ENCODE results near the gene PGP.

The PGP gene

DNA sequence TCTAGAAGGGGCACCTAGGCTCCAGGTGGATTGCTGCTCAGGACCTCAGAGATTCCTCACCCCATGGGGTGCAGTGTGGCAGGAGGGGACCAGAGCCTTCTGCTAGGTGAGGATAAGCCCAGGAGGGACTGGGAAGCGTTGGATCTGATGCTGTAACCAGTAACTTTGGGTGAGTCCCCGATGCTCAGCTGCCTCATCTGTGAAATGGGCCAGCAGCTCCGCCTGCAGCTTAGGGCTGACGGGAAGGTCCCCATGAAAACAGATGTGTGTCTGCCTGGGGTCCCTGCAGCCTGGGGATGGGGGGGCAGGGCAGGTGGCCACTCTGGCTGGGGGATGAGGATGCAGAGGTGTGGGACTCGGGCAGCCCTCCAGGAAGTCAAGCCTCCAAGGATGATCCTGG, 15.5 kb downstream of the PGP start:
- H3K27ac ChIP-seq (ENCODE audit: low read depth, low read length), result no peak overlapping the region
- no peak overlapping the region for H4K8ac ChIP-seq (ENCODE audit: low read depth, low read length)
- H2AFZ ChIP-seq (ENCODE audit: insufficient read depth, low read length, poor library complexity), result no peak overlapping the region
- no peak overlapping the region for H2BK120ac ChIP-seq (ENCODE audit: insufficient read depth, low read length, poor library complexity)
- no peak overlapping the region for H3K4ac ChIP-seq (ENCODE audit: low read depth, low read length)
- no peak overlapping the region for H2BK12ac ChIP-seq (ENCODE audit: low read length)
- H3K4me3 ChIP-seq (ENCODE audit: low read depth, low read length), result no peak overlapping the region
- H3K79me2 ChIP-seq (ENCODE audit: control insufficient read depth, insufficient read depth, low read length, poor library complexity), result no peaks in the 10 kb centered on the region
- H3K4me1 ChIP-seq (ENCODE audit: control insufficient read depth in 1 of 2, insufficient read depth in 2 of 2, low read length in 2 of 2), result no peaks in the 10 kb centered on the region
- no peak overlapping the region for H3K23ac ChIP-seq (ENCODE audit: low read length)
- H2AK5ac ChIP-seq (ENCODE audit: low read length), result no peak overlapping the region
- no peak overlapping the region for H4K91ac ChIP-seq (ENCODE audit: low read depth, low read length)
- DNase-seq, result no peak
- H3K36me3 ChIP-seq (ENCODE audit: control insufficient read depth in 1 of 2, insufficient read depth in 2 of 2, low read length in 2 of 2), result no peaks in the 10 kb centered on the region
- H4K12ac ChIP-seq (ENCODE audit: low read depth, low read length), result no peak overlapping the region
- no peaks in the 10 kb centered on the region for H3K79me1 ChIP-seq (ENCODE audit: low read length)
- no CpG with 5 or more reads among the region's 5 CpGs for WGBS (ENCODE audit: extremely low coverage, insufficient coverage, insufficient read length)
- no peak overlapping the region for H3K4me2 ChIP-seq (ENCODE audit: low read length)
- no peak overlapping the region for H2BK5ac ChIP-seq (ENCODE audit: low read depth, low read length, poor library complexity)
- no peak overlapping the region for H3K14ac ChIP-seq (ENCODE audit: low read length)
- peaks cover 3% of the 10 kb centered on the region for H3K9me3 ChIP-seq (ENCODE audit: insufficient read depth, low read depth, low read length)
- peaks cover 30% of the 10 kb centered on the region for H3K27me3 ChIP-seq (ENCODE audit: insufficient read depth, low read length)
- no peak overlapping the region for H3K18ac ChIP-seq (ENCODE audit: low read length)
- no peak overlapping the region for H3K9ac ChIP-seq (ENCODE audit: low read length)

DNA sequence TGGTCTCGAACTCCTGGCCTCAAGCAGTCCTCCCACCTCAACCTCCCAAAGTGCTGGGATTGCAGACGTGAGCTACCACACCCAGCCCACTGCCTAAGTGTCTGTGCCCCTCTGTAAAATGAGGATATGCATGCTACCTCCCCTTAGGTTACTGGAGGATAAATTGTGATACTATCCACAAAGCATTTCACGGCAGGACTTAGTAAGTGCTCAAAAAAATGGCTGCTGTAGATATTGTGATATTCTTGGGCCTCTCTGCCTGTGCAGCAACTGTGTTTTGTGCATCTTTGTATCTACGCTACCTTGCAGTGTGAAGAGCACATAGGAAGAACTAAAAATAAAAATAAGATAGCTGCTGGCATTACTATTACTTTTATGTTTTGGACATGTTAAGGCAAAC, 16.4 kb downstream of the PGP start:
- Histone ChIP-seq H3K79me1 (ENCODE audit: low read length) (no peaks in the 10 kb centered on the region), H3K4me1 (ENCODE audit: control insufficient read depth in 1 of 2, insufficient read depth in 2 of 2, low read length in 2 of 2) (no peaks in the 10 kb centered on the region), H2BK120ac (ENCODE audit: insufficient read depth, low read length, poor library complexity) (no peak overlapping the region), H3K4ac (ENCODE audit: low read depth, low read length) (no peak overlapping the region), H4K8ac (ENCODE audit: low read depth, low read length) (no peak overlapping the region), H3K23ac (ENCODE audit: low read length) (no peak overlapping the region), H3K79me2 (ENCODE audit: control insufficient read depth, insufficient read depth, low read length, poor library complexity) (no peaks in the 10 kb centered on the region), H3K9me3 (ENCODE audit: insufficient read depth, low read depth, low read length) (peaks cover 3% of the 10 kb centered on the region), H3K36me3 (ENCODE audit: control insufficient read depth in 1 of 2, insufficient read depth in 2 of 2, low read length in 2 of 2) (no peaks in the 10 kb centered on the region), H2BK5ac (ENCODE audit: low read depth, low read length, poor library complexity) (no peak overlapping the region), H3K18ac (ENCODE audit: low read length) (no peak overlapping the region), H3K4me2 (ENCODE audit: low read length) (no peak overlapping the region), H4K91ac (ENCODE audit: low read depth, low read length) (no peak overlapping the region), H3K9ac (ENCODE audit: low read length) (no peak overlapping the region), H3K27me3 (ENCODE audit: insufficient read depth, low read length) (peaks cover 30% of the 10 kb centered on the region), H3K27ac (ENCODE audit: low read depth, low read length) (no peak overlapping the region), H2AFZ (ENCODE audit: insufficient read depth, low read length, poor library complexity) (no peak overlapping the region), H2AK5ac (ENCODE audit: low read length) (no peak overlapping the region), H4K12ac (ENCODE audit: low read depth, low read length) (no peak overlapping the region), H2BK12ac (ENCODE audit: low read length) (no peak overlapping the region), H3K14ac (ENCODE audit: low read length) (no peak overlapping the region), H3K4me3 (ENCODE audit: low read depth, low read length) (no peak overlapping the region)
- WGBS (ENCODE audit: extremely low coverage, insufficient coverage, insufficient read length), result no CpG with 5 or more reads among the region's 4 CpGs
- DNase-seq, result no peak

- no peak overlapping the region for H4K91ac ChIP-seq (ENCODE audit: low read depth, low read length)
- no peaks in the 10 kb centered on the region for H3K4me1 ChIP-seq (ENCODE audit: control insufficient read depth in 1 of 2, insufficient read depth in 2 of 2, low read length in 2 of 2)
- H3K27ac ChIP-seq (ENCODE audit: low read depth, low read length), result no peak overlapping the region
- H3K79me2 ChIP-seq (ENCODE audit: control insufficient read depth, insufficient read depth, low read length, poor library complexity), result no peaks in the 10 kb centered on the region
- no peak overlapping the region for H3K4me2 ChIP-seq (ENCODE audit: low read length)
- no peak overlapping the region for H2AK5ac ChIP-seq (ENCODE audit: low read length)
- no peak overlapping the region for H4K12ac ChIP-seq (ENCODE audit: low read depth, low read length)
- H2BK12ac ChIP-seq (ENCODE audit: low read length), result no peak overlapping the region
- H3K4ac ChIP-seq (ENCODE audit: low read depth, low read length), result no peak overlapping the region
- no peak overlapping the region for H3K18ac ChIP-seq (ENCODE audit: low read length)
- H2BK120ac ChIP-seq (ENCODE audit: insufficient read depth, low read length, poor library complexity), result no peak overlapping the region
- no peaks in the 10 kb centered on the region for H3K79me1 ChIP-seq (ENCODE audit: low read length)
- no peak overlapping the region for H2AFZ ChIP-seq (ENCODE audit: insufficient read depth, low read length, poor library complexity)
- no peak overlapping the region for H4K8ac ChIP-seq (ENCODE audit: low read depth, low read length)
- H3K27me3 ChIP-seq (ENCODE audit: insufficient read depth, low read length), result peaks cover 30% of the 10 kb centered on the region
- H3K9ac ChIP-seq (ENCODE audit: low read length), result no peak overlapping the region
- no peak for DNase-seq
- H3K9me3 ChIP-seq (ENCODE audit: insufficient read depth, low read depth, low read length), result peaks cover 3% of the 10 kb centered on the region
- no peak overlapping the region for H3K23ac ChIP-seq (ENCODE audit: low read length)
- no CpG with 5 or more reads among the region's 6 CpGs for WGBS (ENCODE audit: extremely low coverage, insufficient coverage, insufficient read length)
- no peak overlapping the region for H3K4me3 ChIP-seq (ENCODE audit: low read depth, low read length)
- H2BK5ac ChIP-seq (ENCODE audit: low read depth, low read length, poor library complexity), result no peak overlapping the region
- no peaks in the 10 kb centered on the region for H3K36me3 ChIP-seq (ENCODE audit: control insufficient read depth in 1 of 2, insufficient read depth in 2 of 2, low read length in 2 of 2)
- H3K14ac ChIP-seq (ENCODE audit: low read length), result no peak overlapping the region
These were observed 16.9 kb downstream of the PGP start for GRCh38 chr16:2197765-2198164.

- no peak overlapping the region for H2AK5ac ChIP-seq (ENCODE audit: low read length)
- no peaks in the 10 kb centered on the region for H3K4me1 ChIP-seq (ENCODE audit: control insufficient read depth in 1 of 2, insufficient read depth in 2 of 2, low read length in 2 of 2)
- H3K14ac ChIP-seq (ENCODE audit: low read length), result no peak overlapping the region
- H2BK120ac ChIP-seq (ENCODE audit: insufficient read depth, low read length, poor library complexity), result no peak overlapping the region
- no peak overlapping the region for H3K9ac ChIP-seq (ENCODE audit: low read length)
- no peak overlapping the region for H4K12ac ChIP-seq (ENCODE audit: low read depth, low read length)
- peak overlapping the region; percentile 67 for H3K4me2 ChIP-seq (ENCODE audit: low read length)
- H2BK12ac ChIP-seq (ENCODE audit: low read length), result no peak overlapping the region
- H4K91ac ChIP-seq (ENCODE audit: low read depth, low read length), result no peak overlapping the region
- no peaks in the 10 kb centered on the region for H3K79me2 ChIP-seq (ENCODE audit: control insufficient read depth, insufficient read depth, low read length, poor library complexity)
- no peak overlapping the region for H3K4ac ChIP-seq (ENCODE audit: low read depth, low read length)
- no peak overlapping the region for H3K23ac ChIP-seq (ENCODE audit: low read length)
- H3K27me3 ChIP-seq (ENCODE audit: insufficient read depth, low read length), result peaks cover 30% of the 10 kb centered on the region
- H3K4me3 ChIP-seq (ENCODE audit: low read depth, low read length), result no peak overlapping the region
- DNase-seq, result no peak
- H3K9me3 ChIP-seq (ENCODE audit: insufficient read depth, low read depth, low read length), result peaks cover 3% of the 10 kb centered on the region
- H3K36me3 ChIP-seq (ENCODE audit: control insufficient read depth in 1 of 2, insufficient read depth in 2 of 2, low read length in 2 of 2), result no peaks in the 10 kb centered on the region
- H2AFZ ChIP-seq (ENCODE audit: insufficient read depth, low read length, poor library complexity), result peak overlapping the region; percentile 27
- no peaks in the 10 kb centered on the region for H3K79me1 ChIP-seq (ENCODE audit: low read length)
- H4K8ac ChIP-seq (ENCODE audit: low read depth, low read length), result no peak overlapping the region
- no peak overlapping the region for H3K18ac ChIP-seq (ENCODE audit: low read length)
- no peak overlapping the region for H3K27ac ChIP-seq (ENCODE audit: low read depth, low read length)
- WGBS (ENCODE audit: extremely low coverage, insufficient coverage, insufficient read length), result no CpG with 5 or more reads among the region's 32 CpGs
- H2BK5ac ChIP-seq (ENCODE audit: low read depth, low read length, poor library complexity), result no peak overlapping the region
These were observed 17.6 kb downstream of the PGP start for GRCh38 chr16:2196981-2197511.

Measured in trophoblast cell (in vitro differentiated cells and primary cell).